ENCODE data around the gene NHLRC1. TPM values are rescaled to one million over a fixed set of nuclear protein-coding genes. Genes with fewer than 3 reads are reported as not detected.

NHLRC1 gene
- polyA plus RNA-seq, 3 donors: 0.75 to 3.1 (median 1.4) TPM

DNA sequence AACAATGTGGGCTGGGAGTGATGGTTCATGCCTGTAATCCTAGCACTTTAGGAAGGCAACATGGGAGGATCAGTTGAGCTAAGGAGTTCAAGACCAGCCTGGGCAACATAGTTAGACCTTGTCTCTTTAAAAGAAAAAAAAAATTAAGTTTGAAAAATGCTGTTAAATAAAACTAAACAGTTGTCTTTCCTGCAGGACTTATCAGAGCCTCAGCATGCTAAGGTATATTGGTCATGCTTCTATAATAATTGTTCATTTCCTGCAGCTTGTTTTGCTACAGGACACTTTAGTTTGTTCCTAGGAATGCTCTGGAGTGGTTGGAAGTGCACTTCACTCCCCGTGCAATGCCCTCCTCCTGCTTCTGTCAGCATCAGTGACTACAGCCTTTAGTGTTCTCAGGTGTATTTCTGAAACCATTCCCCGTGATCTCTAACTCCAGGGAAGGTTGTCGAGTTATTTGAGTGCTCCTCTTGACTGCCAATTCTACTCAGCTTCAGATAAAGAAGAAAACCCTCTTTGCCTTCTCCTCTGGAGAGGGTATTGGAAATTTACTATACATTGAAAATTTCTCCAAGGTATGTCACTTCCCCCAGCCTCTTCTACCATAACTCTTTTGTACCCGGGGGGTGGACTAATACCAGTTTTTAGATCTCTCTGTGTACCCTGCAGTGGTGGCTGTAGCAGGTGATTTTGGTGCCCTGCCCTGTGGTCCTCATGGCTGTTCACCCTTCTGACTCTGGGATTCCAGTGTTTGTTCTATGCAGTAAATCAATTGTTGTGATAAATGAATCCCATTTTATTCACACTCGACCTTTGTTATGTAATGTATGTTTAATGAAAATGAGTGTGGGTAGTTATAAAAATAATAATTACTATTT, 33.8 kb downstream of the NHLRC1 start:
- no peak overlapping the region for H3K27ac ChIP-seq (ENCODE audit: low read depth in 1 of 2, low read length in 2 of 2)
- no peak overlapping the region for H2AFZ ChIP-seq (ENCODE audit: insufficient read depth, low read depth, low read length, poor library complexity, severe bottlenecking)
- Mint-ChIP-seq H3K4me1 (no peaks in the 10 kb centered on the region), H3K36me3 (no peaks in the 10 kb centered on the region), H3K4me3 (no peak overlapping the region), H3K27me3 (ENCODE audit: low read depth in 3 of 3) (peaks cover 0 to 6% (median 2%) of the 10 kb centered on the region in 3 donors), H3K9me3 (peaks cover 0 to 14% (median 10%) of the 10 kb centered on the region in 7 donors), H3K27ac (no peak overlapping the region)
- WGBS (ENCODE audit: insufficient coverage): no CpG with 5 or more reads among the region's 5 CpGs
- intact Hi-C loops (cut with micrococcal nuclease): no loop called here
- H3K9me3 ChIP-seq (replicated peaks in 1 of 2; ENCODE audit: control insufficient read depth in 1 of 2, insufficient read depth in 1 of 2, low read length in 2 of 2): peaks cover 0 to 7% of the 10 kb centered on the region in 2 donors
- DNase-seq: no peak
- H3K4me3 ChIP-seq (replicated peaks in 1 of 3; ENCODE audit: low read depth in 2 of 3, low read length in 3 of 3): no peak overlapping the region
- TF ChIP-seq, protein P1, sequence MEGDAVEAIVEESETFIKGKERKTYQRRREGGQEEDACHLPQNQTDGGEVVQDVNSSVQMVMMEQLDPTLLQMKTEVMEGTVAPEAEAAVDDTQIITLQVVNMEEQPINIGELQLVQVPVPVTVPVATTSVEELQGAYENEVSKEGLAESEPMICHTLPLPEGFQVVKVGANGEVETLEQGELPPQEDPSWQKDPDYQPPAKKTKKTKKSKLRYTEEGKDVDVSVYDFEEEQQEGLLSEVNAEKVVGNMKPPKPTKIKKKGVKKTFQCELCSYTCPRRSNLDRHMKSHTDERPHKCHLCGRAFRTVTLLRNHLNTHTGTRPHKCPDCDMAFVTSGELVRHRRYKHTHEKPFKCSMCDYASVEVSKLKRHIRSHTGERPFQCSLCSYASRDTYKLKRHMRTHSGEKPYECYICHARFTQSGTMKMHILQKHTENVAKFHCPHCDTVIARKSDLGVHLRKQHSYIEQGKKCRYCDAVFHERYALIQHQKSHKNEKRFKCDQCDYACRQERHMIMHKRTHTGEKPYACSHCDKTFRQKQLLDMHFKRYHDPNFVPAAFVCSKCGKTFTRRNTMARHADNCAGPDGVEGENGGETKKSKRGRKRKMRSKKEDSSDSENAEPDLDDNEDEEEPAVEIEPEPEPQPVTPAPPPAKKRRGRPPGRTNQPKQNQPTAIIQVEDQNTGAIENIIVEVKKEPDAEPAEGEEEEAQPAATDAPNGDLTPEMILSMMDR (IDR thresholded peaks at IDR 0.05): no peak
- no peak overlapping the region for H3K4me2 ChIP-seq (replicated peaks; ENCODE audit: extremely low read depth, low read length, poor library complexity, severe bottlenecking)
- H3K27me3 ChIP-seq (ENCODE audit: control insufficient read depth in 2 of 2, insufficient read depth in 2 of 2, low read length in 2 of 2): no peaks in the 10 kb centered on the region
- H3K4me1 ChIP-seq (ENCODE audit: control insufficient read depth in 1 of 2, insufficient read depth in 2 of 2, low read length in 2 of 2): no peaks in the 10 kb centered on the region
- no peak overlapping the region for H3K9ac ChIP-seq (ENCODE audit: insufficient read depth, low read length, poor library complexity, severe bottlenecking)
- H3K79me2 ChIP-seq (ENCODE audit: insufficient read depth, low read length): no peaks in the 10 kb centered on the region
- H4K20me1 ChIP-seq (ENCODE audit: insufficient read depth, low read length): no peaks in the 10 kb centered on the region
- H3K36me3 ChIP-seq (replicated peaks in 1 of 2; ENCODE audit: control insufficient read depth in 1 of 2, insufficient read depth in 2 of 2, low read length in 2 of 2): no peaks in the 10 kb centered on the region

DNA sequence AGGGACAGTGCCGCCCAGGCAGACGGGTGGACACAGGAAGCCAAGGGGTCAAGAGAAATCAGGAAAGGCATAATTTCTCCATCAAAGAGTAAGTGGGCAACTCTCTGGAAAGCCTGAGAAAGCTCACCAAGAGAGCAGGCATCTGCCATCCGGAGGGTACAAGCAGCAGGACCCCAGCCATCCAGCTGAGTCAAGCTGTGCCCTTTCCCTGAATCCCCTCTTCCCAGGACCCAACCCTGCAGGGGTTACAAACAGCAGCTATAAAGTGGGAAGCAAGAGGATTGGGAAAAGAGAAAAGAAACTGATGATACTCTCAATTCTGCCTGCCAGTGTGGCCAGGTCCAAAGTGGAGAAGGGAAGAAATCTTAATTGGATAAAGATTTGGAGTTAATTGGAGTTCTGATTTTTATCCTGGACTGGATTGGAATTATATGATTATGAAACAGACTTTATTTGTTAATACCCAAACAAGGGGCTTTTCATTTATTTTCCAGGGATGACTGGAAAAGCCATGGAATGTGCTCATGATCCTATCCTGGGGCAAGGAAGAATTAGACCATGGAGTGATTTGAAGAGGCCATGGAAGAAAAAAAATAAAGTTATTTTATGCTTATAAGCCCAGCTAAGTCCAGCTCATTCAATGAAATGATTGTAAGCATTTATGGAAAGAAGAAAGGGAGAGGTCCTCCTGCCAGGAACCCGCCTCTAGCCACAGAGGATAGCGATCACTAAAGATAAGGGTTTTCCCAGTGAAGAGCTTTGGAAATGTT, 34.9 kb downstream of the NHLRC1 start:
- Histone ChIP-seq H3K4me1 (ENCODE audit: control insufficient read depth in 1 of 2, insufficient read depth in 2 of 2, low read length in 2 of 2) (no peaks in the 10 kb centered on the region), H2AFZ (ENCODE audit: insufficient read depth, low read depth, low read length, poor library complexity, severe bottlenecking) (no peak overlapping the region), H3K4me3 (replicated peaks in 1 of 3; ENCODE audit: low read depth in 2 of 3, low read length in 3 of 3) (no peak overlapping the region), H3K27ac (ENCODE audit: low read depth in 1 of 2, low read length in 2 of 2) (no peak overlapping the region), H3K36me3 (replicated peaks in 1 of 2; ENCODE audit: control insufficient read depth in 1 of 2, insufficient read depth in 2 of 2, low read length in 2 of 2) (no peaks in the 10 kb centered on the region), H3K27me3 (ENCODE audit: control insufficient read depth in 2 of 2, insufficient read depth in 2 of 2, low read length in 2 of 2) (no peaks in the 10 kb centered on the region), H4K20me1 (ENCODE audit: insufficient read depth, low read length) (no peaks in the 10 kb centered on the region), H3K79me2 (ENCODE audit: insufficient read depth, low read length) (no peaks in the 10 kb centered on the region), H3K9me3 (replicated peaks in 1 of 2; ENCODE audit: control insufficient read depth in 1 of 2, insufficient read depth in 1 of 2, low read length in 2 of 2) (peaks cover 0 to 7% of the 10 kb centered on the region in 2 donors), H3K9ac (ENCODE audit: insufficient read depth, low read length, poor library complexity, severe bottlenecking) (no peak overlapping the region), H3K4me2 (replicated peaks; ENCODE audit: extremely low read depth, low read length, poor library complexity, severe bottlenecking) (no peak overlapping the region)
- Mint-ChIP-seq H3K27me3 (ENCODE audit: low read depth in 3 of 3) (peaks cover 0 to 2% (median under 1%) of the 10 kb centered on the region in 3 donors), H3K4me1 (no peaks in the 10 kb centered on the region), H3K9me3 (peaks cover 0 to 14% (median 10%) of the 10 kb centered on the region in 7 donors), H3K27ac (no peak overlapping the region), H3K36me3 (no peaks in the 10 kb centered on the region), H3K4me3 (no peak overlapping the region)
- 89% methylated on average over 2 of the region's 5 CpGs for WGBS (ENCODE audit: insufficient coverage)
- intact Hi-C loops (cut with micrococcal nuclease): no loop called here
- TF ChIP-seq, protein P1 (IDR thresholded peaks at IDR 0.05): no peak
- DNase-seq: no peak
